Measurements from ENCODE around the gene TSPAN18.
A peak's percentile ranks its signal among the peaks of the same experiment; 100 is the strongest.

TSPAN18 gene

DNA sequence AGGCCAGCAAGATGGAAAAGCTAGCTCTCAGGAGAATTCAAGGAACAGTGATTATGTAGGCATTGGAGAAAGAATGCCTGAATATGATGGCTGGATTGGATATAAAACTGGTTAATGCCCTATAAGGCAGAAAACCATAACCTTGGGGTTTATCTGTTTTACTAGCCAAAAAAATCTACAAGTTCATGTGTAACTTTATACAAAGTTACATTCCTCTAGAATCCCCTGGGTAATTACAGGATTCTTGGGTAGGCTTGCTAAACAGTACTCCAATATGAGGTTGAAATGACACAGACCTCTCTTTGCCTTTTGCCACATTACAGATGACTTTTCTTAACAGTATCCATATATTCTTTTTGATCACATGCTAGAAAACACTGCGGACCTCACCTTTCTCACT is 26.0 kb downstream of the TSPAN18 start:
- H3K4me1 ChIP-seq (ENCODE audit: control insufficient read depth in 1 of 2, insufficient read depth in 2 of 2, low read length in 2 of 2), result peaks cover 14 to 48% of the 10 kb centered on the region in 2 donors

DNA sequence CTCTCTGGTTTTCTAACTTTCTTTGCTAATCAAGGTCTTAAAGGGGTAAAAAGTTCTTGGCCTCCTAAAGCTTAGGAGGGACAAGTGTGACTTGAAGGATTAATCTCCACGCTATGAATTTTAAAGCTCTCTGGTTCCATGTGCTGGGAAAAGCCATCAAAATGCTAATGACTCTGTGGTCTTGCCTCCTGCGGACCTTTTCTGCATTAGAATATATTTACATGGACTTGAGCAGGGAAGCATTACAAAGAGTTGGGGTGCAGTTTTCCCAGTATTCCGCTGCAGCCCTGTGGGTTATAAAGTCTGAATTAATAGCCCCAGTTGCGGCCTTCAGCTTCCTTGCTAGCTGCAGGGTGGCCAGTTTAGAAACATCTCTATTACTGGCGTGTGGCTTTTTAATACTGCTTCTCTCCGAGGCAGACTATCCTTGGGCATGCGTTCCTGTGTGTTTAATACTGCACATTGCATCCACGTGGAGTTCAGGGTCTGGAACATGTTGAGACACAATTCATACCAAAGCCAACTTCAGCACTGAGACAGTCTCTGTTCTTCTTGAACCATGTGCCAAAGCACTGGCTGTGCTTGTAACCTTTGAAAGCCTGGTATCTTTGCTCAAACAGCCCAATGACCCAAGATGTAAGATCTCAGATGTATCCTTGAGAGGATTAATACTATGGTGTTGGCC is 27.3 kb downstream of the TSPAN18 start:
- peak overlapping the region; percentile 39 for H3K27ac ChIP-seq (ENCODE audit: low read length)
- H3K4me1 ChIP-seq (ENCODE audit: control insufficient read depth in 1 of 2, insufficient read depth in 2 of 2, low read length in 2 of 2), result peaks cover 14 to 51% of the 10 kb centered on the region in 2 donors
- H3K4me3 ChIP-seq (ENCODE audit: low read depth in 1 of 2, low read length in 2 of 2), result peak overlapping the region in 1 of 2 donors; percentile 5
- no peaks in the 10 kb centered on the region for H3K36me3 ChIP-seq (ENCODE audit: control insufficient read depth in 1 of 2, insufficient read depth in 2 of 2, low read length in 2 of 2)
- H3K27me3 ChIP-seq (ENCODE audit: low read depth, low read length), result no peaks in the 10 kb centered on the region
- H3K9me3 ChIP-seq (ENCODE audit: control insufficient read depth in 1 of 2, low read length in 2 of 2), result no peaks in the 10 kb centered on the region

More for the DNA sequence above, 26.0 kb downstream of the TSPAN18 start:
- no peak overlapping the region for H3K4me3 ChIP-seq (ENCODE audit: low read depth in 1 of 2, low read length in 2 of 2)
- no peak overlapping the region for H3K27ac ChIP-seq (ENCODE audit: low read length)
- no peaks in the 10 kb centered on the region for H3K36me3 ChIP-seq (ENCODE audit: control insufficient read depth in 1 of 2, insufficient read depth in 2 of 2, low read length in 2 of 2)
- H3K27me3 ChIP-seq (ENCODE audit: low read depth, low read length), result no peaks in the 10 kb centered on the region
- H3K9me3 ChIP-seq (ENCODE audit: control insufficient read depth in 1 of 2, low read length in 2 of 2), result no peaks in the 10 kb centered on the region

DNA sequence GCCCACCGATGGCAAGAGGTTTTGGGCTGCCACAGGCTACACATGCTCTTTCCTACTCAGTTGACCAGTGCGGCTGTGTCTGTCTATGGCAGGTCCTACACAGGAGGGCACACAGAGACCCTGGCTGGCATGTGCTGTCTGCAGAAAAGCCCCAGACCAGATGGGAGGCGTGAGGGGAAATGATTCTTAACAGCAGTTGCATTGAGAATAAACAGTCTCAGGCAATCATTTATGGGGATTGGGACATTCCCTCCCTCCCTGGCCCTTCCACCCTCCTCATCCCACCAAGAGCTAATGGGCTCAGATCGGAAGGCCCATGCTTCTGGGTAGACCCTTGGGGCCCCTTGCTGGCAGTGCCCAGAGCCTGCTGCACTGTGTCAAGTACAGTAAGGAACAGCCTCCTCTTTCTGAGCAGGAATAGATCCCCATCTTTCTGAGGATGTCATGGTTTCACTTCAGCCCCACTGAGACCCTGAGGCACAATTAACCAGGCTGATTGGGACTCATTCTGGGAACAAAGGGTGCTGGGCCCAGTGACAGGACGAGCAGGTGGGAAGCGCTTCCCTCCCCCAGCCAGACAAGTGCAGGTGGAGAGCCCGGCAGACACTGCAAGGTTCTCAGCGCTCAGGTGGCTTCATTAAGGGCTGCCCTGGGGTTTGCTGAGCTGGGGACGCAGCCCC is 28.3 kb downstream of the TSPAN18 start:
- peaks cover 14 to 54% of the 10 kb centered on the region in 2 donors for H3K4me1 ChIP-seq (ENCODE audit: control insufficient read depth in 1 of 2, insufficient read depth in 2 of 2, low read length in 2 of 2)
- H3K27me3 ChIP-seq (ENCODE audit: low read depth, low read length), result no peaks in the 10 kb centered on the region
- H3K36me3 ChIP-seq (ENCODE audit: control insufficient read depth in 1 of 2, insufficient read depth in 2 of 2, low read length in 2 of 2), result no peaks in the 10 kb centered on the region
- H3K27ac ChIP-seq (ENCODE audit: low read length), result peak overlapping the region; percentile 27
- no peak overlapping the region for H3K4me3 ChIP-seq (ENCODE audit: low read depth in 1 of 2, low read length in 2 of 2)
- H3K9me3 ChIP-seq (ENCODE audit: control insufficient read depth in 1 of 2, low read length in 2 of 2), result no peaks in the 10 kb centered on the region

DNA sequence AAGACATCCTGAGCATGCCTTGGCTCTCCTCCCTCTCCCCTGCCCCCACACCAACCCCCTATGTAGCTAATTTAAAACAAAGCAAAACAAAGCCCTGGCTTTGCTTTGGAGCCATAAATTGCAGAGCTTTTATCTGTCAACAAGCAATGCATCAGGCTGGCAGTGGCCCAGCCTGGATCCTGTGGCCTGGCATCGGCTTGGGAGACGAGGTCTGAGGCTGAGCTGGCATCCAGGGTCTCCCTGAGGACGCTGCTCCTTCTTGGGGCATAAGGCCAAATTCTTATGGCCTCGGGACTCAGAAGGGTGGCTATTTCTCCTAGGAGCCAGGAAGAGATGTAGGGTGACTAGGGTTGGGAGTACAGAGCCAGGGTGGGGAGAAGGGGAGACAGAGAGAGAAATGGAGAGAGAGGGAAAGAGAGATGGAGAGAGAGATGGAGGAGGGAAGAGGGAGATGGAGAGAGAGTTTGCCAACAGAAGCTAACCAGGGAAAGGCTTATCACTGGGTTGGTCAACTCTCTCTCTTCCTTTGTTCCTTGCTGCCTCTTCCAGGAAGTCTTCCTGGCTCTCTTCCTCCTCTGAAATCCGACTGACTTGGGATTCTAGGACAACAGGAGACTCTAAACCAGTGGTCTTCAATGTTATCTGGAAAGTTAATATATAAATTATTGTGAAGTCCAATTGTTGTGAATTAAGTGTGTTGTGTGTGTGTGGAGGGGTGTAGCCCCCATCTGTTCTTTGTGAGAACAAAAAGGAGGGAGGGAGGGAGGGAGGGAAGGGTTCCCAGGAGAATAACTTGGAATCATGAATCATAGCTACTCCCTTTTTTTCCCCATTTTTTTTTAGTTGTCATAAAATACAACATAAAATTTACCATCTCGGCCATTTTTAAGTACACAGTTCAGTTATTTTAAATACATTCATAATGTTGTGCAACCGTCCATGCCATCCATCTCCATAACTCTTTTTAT is 29.1 kb downstream of the TSPAN18 start:
- no peaks in the 10 kb centered on the region for H3K9me3 ChIP-seq (ENCODE audit: control insufficient read depth in 1 of 2, low read length in 2 of 2)
- peak overlapping the region; percentile 48 for H3K27ac ChIP-seq (ENCODE audit: low read length)

DNA sequence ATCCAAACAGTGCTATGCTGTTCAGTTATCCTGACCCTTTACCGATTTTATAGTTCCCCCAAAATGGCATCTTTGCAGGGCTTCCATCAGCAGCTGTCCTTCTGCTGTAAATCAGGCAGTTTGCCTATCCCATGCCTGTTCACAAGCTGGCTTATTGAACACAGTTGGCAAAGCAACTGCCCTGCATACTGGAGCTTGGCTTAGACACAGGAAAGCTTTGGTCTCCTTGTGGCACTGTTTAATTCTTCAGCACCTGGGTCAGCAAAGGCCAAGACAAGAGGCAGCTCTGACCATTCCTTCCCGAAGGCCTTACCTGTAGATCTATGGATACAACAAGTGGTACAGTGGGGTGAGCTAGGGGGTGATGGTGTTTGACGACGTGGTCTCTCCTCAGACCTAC is 32.2 kb downstream of the TSPAN18 start:
- no peaks in the 10 kb centered on the region for H3K36me3 ChIP-seq (ENCODE audit: control insufficient read depth in 1 of 2, insufficient read depth in 2 of 2, low read length in 2 of 2)
- peaks cover 21 to 65% of the 10 kb centered on the region in 2 donors for H3K4me1 ChIP-seq (ENCODE audit: control insufficient read depth in 1 of 2, insufficient read depth in 2 of 2, low read length in 2 of 2)
- H3K27ac ChIP-seq (ENCODE audit: low read length), result no peak overlapping the region
- no peaks in the 10 kb centered on the region for H3K9me3 ChIP-seq (ENCODE audit: control insufficient read depth in 1 of 2, low read length in 2 of 2)
- no peaks in the 10 kb centered on the region for H3K27me3 ChIP-seq (ENCODE audit: low read depth, low read length)
- no peak overlapping the region for H3K4me3 ChIP-seq (ENCODE audit: low read depth in 1 of 2, low read length in 2 of 2)

More for the DNA sequence above, 29.1 kb downstream of the TSPAN18 start:
- H3K4me3 ChIP-seq (ENCODE audit: low read depth in 1 of 2, low read length in 2 of 2), result no peak overlapping the region
- peaks cover 11 to 57% of the 10 kb centered on the region in 2 donors for H3K4me1 ChIP-seq (ENCODE audit: control insufficient read depth in 1 of 2, insufficient read depth in 2 of 2, low read length in 2 of 2)
- H3K36me3 ChIP-seq (ENCODE audit: control insufficient read depth in 1 of 2, insufficient read depth in 2 of 2, low read length in 2 of 2), result no peaks in the 10 kb centered on the region
- H3K27me3 ChIP-seq (ENCODE audit: low read depth, low read length), result no peaks in the 10 kb centered on the region

DNA sequence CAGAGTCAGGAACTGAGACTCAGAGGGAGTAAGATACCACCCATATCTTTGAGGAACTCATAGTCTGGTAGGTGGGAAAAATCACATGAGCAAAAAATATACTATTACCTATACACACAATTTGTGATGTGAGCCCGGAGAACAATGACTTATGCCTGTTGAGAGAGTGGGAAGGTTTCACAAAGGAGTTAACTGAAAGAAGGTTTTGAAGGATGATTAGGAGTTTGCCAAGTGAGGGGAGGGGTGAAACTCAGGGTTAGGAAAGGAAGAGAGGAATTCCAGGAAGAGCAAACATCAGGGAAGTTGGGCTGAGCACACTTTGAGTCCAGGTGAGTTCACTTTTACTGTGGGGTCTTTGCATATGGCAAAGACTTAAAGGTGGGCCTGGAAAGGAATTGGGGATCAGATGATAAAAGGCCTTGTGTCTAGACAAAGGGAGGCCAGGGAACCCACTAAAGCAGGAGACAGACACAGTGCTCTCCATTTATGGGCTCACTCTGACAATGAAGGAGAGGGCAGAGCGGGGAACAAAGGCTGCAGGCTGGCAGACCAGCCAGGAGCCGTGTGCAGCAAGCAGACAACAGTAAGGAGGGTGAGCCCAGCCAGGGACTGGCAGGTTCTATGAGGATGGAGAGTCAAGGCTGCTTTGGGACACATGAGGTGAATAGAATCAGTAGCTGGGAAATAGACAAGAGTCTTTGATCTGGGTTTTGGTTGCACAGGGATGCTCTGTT is 33.1 kb downstream of the TSPAN18 start:
- H3K4me1 ChIP-seq (ENCODE audit: control insufficient read depth in 1 of 2, insufficient read depth in 2 of 2, low read length in 2 of 2), result peaks cover 15 to 57% of the 10 kb centered on the region in 2 donors
- H3K4me3 ChIP-seq (ENCODE audit: low read depth in 1 of 2, low read length in 2 of 2), result no peak overlapping the region
- no peaks in the 10 kb centered on the region for H3K9me3 ChIP-seq (ENCODE audit: control insufficient read depth in 1 of 2, low read length in 2 of 2)
- H3K27ac ChIP-seq (ENCODE audit: low read length), result no peak overlapping the region
- no peaks in the 10 kb centered on the region for H3K27me3 ChIP-seq (ENCODE audit: low read depth, low read length)
- H3K36me3 ChIP-seq (ENCODE audit: control insufficient read depth in 1 of 2, insufficient read depth in 2 of 2, low read length in 2 of 2), result no peaks in the 10 kb centered on the region

DNA sequence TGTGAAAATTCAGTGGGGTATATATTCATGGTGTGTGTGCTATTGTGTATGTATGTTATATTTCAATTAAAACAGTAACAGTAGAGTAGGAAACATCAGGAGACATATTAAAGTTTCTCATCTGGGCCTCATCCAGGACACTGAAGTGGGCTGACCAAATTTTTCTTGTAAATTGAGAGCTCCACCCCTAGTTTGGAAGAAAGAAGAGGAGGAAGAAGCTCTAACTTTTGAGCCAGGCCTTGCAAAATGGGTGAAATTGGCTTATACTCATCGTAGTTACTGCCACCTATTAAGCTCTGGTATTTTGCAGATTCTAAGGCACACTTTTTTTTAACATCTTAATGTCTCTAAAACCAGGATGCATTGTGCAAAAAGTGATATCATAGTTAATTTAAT is 33.7 kb downstream of the TSPAN18 start:
- Histone ChIP-seq H3K4me1 (ENCODE audit: control insufficient read depth in 1 of 2, insufficient read depth in 2 of 2, low read length in 2 of 2) (peaks cover 15 to 51% of the 10 kb centered on the region in 2 donors), H3K27ac (ENCODE audit: low read length) (no peak overlapping the region), H3K27me3 (ENCODE audit: low read depth, low read length) (no peaks in the 10 kb centered on the region), H3K4me3 (ENCODE audit: low read depth in 1 of 2, low read length in 2 of 2) (no peak overlapping the region), H3K36me3 (ENCODE audit: control insufficient read depth in 1 of 2, insufficient read depth in 2 of 2, low read length in 2 of 2) (no peaks in the 10 kb centered on the region), H3K9me3 (ENCODE audit: control insufficient read depth in 1 of 2, low read length in 2 of 2) (no peaks in the 10 kb centered on the region)

DNA sequence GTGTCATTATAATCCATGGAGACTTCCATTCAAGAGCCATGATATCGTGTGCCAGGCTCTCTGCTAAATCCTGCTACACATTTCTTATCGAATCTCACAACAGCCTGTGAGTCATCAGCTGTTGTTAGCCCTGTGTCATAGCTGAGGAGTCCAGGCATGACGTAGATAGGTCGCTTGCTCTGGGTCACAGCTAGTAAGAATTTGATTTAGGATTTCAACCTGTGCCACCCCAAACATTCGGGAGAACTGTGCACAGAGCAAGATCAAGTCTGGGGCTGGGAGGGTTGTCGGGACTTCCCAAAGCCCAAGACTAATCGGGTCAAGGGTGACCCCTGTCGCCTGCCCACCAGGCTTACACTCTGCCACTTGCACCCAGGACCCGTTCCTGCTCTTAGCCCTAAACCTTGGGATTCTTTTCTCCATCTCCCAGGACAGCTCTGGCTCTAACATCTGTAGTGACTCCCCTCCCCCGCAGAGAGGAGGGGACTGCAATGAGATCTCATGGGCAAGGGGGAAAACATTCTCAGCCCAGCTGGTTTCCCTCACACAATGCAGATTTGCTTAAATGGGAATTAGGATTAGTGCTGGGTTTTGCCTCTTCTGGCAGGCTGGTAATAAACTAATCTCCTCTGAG is 34.3 kb downstream of the TSPAN18 start:
- H3K4me3 ChIP-seq (ENCODE audit: low read depth in 1 of 2, low read length in 2 of 2), result peak overlapping the region in 1 of 2 donors; percentile 0
- peak overlapping the region; percentile 45 for H3K27ac ChIP-seq (ENCODE audit: low read length)
- no peaks in the 10 kb centered on the region for H3K27me3 ChIP-seq (ENCODE audit: low read depth, low read length)
- no peaks in the 10 kb centered on the region for H3K9me3 ChIP-seq (ENCODE audit: control insufficient read depth in 1 of 2, low read length in 2 of 2)
- no peaks in the 10 kb centered on the region for H3K36me3 ChIP-seq (ENCODE audit: control insufficient read depth in 1 of 2, insufficient read depth in 2 of 2, low read length in 2 of 2)
- H3K4me1 ChIP-seq (ENCODE audit: control insufficient read depth in 1 of 2, insufficient read depth in 2 of 2, low read length in 2 of 2), result peaks cover 15 to 46% of the 10 kb centered on the region in 2 donors

DNA sequence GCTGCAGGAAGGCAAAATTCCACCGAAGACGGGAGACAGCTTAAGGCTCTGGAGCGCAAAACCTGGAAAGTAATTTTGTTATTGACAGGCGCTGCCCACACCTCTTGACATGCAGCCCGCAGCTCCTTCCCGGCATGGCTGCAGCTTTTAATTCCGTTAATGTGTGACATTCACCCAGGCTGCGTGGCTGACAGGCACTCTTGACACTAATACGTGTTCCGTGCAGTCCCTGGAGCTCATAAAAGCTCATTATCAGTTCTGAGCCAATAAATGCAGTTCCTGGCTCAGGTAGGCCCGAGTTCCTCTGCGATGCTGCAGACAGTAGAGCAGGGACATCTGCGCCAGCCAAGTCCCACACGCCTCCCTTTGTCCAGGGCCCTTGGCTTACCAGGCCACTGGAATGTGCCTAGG is 34.8 kb downstream of the TSPAN18 start:
- Histone ChIP-seq H3K4me3 (ENCODE audit: low read depth in 1 of 2, low read length in 2 of 2) (peak overlapping the region in 1 of 2 donors; percentile 0), H3K27ac (ENCODE audit: low read length) (peak overlapping the region; percentile 45), H3K9me3 (ENCODE audit: control insufficient read depth in 1 of 2, low read length in 2 of 2) (no peaks in the 10 kb centered on the region), H3K36me3 (ENCODE audit: control insufficient read depth in 1 of 2, insufficient read depth in 2 of 2, low read length in 2 of 2) (no peaks in the 10 kb centered on the region), H3K4me1 (ENCODE audit: control insufficient read depth in 1 of 2, insufficient read depth in 2 of 2, low read length in 2 of 2) (peaks cover 16 to 47% of the 10 kb centered on the region in 2 donors), H3K27me3 (ENCODE audit: low read depth, low read length) (no peaks in the 10 kb centered on the region)

DNA sequence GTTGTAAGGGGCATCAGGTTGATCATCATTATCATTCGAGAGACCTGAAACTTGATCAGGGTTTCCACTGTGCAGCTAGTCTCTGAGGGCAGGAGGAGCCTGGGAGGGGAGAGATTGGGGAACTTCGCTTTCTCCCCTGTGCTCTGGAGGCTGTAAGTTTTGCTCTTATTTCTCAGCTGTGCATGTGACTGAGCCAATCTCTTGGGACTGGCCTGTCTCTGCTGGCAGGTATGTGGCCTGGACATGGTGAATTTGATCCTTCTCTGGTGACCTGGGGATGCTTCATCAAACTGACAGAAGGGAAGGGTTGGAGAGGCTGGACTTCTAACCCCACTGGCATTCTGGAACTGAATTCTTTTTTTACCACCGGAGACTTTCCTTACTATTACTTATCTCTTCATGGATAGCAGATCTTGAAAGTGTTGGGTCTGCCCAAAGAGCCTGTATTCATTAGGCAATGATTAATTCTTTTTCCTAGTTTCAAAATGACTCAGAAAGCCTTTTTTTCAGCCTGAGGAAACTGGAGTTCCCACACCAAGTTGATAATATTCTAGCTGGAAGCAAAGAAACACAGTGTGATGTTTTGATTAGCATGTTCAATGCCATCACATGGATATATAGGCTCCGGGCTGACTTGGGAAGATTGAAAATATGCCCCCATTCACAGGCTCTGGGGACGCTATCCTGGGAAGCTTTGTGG is 36.5 kb downstream of the TSPAN18 start:
- Histone ChIP-seq H3K4me3 (ENCODE audit: low read depth in 1 of 2, low read length in 2 of 2) (no peak overlapping the region), H3K27me3 (ENCODE audit: low read depth, low read length) (no peaks in the 10 kb centered on the region), H3K4me1 (ENCODE audit: control insufficient read depth in 1 of 2, insufficient read depth in 2 of 2, low read length in 2 of 2) (peaks cover 25 to 50% of the 10 kb centered on the region in 2 donors), H3K36me3 (ENCODE audit: control insufficient read depth in 1 of 2, insufficient read depth in 2 of 2, low read length in 2 of 2) (no peaks in the 10 kb centered on the region), H3K27ac (ENCODE audit: low read length) (peak overlapping the region; percentile 45), H3K9me3 (ENCODE audit: control insufficient read depth in 1 of 2, low read length in 2 of 2) (no peaks in the 10 kb centered on the region)
